NCI-H1092 treated with DMSO at 0.1 percent for 48 hours (cell line): Measurements from ENCODE around the gene KLHDC8A.
"Not testable (repeated sequence)": the region's sequence is repeated elsewhere in the genome, so short reads cannot be mapped to it uniquely, and the experiment has no call there.

Experiments
- DNase-seq: peaks from one replicate; lab custom pipeline; 2025; lab: John Stamatoyannopoulos, UW

Gene KLHDC8A

GRCh38 chr1:205318231-205318991, 38.3 kb downstream of the KLHDC8A start:
- DNase-seq: peak; percentile 99

- peak; percentile 99 for DNase-seq
These were observed 39.3 kb downstream of the KLHDC8A start for GRCh38 chr1:205317311-205317917.

DNA sequence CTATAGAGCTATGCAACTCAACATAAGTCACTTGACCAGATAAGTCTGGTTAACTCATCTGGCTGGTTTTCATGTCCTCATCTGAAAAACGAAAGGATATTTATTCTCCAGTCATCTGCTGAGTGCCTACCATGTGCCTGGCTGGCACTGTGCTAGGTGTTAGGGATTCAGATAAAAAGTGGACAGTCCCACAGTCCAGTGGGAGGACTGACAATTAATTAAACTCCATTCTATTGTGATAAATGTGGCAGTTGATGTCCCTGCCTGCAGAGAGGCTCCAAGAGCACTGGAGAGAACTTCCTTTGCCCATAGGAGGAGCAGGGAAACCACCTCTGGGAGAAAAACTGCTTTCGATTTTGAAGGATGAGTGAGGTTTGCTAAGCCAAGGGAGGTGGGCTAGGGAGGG, 40.6 kb downstream of the KLHDC8A start:
- peak; percentile 53 for DNase-seq

GRCh38 chr1:205315008-205315618, 41.6 kb downstream of the KLHDC8A start:
- DNase-seq: peak; percentile 54

- DNase-seq: peak; percentile 83
These were observed 43.0 kb downstream of the KLHDC8A start for GRCh38 chr1:205313563-205314308.

GRCh38 chr1:205312866-205313562, 43.7 kb downstream of the KLHDC8A start:
- no peak for DNase-seq

- DNase-seq: no peak
These were observed 45.6 kb downstream of the KLHDC8A start for GRCh38 chr1:205310976-205311704.

GRCh38 chr1:205309741-205310140, 47.0 kb downstream of the KLHDC8A start:
- DNase-seq: no peak

- no peak for DNase-seq
These were observed 49.7 kb downstream of the KLHDC8A start for GRCh38 chr1:205306929-205307566.

GRCh38 chr1:205304695-205305070, 52.0 kb downstream of the KLHDC8A start:
- DNase-seq: no peak

DNA sequence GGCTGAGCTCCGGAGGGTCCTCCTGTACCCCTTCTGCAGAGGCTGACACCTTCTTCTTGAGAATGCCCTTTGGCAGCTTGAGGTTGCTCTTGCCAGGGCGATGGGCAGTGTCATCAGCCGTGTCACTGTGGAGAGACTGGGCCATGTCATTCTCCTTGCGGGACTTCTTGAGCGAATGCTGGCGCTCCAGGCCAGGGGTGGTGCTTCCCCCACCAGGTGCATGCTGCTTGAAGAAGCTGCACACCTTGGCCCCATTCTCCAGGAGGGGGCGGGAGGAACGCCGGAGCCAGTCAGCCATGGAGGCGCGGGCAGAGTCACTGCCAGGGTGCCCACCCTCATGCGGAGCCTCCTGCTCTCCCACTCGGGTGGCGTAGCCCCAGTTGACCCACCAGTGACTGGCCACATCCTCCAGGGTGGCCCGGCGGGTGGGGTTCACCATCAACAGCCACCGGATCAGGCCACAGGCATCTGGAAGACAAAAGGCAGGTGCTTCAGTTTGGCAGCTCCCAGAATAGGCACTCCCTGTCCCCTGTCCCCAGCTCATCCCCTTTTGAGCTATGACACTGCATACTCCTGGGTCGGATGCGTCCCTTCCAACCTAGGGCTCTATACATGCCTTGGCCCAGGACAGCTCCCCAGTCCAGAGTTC, 52.6 kb downstream of the KLHDC8A start:
- DNase-seq: no peak

DNA sequence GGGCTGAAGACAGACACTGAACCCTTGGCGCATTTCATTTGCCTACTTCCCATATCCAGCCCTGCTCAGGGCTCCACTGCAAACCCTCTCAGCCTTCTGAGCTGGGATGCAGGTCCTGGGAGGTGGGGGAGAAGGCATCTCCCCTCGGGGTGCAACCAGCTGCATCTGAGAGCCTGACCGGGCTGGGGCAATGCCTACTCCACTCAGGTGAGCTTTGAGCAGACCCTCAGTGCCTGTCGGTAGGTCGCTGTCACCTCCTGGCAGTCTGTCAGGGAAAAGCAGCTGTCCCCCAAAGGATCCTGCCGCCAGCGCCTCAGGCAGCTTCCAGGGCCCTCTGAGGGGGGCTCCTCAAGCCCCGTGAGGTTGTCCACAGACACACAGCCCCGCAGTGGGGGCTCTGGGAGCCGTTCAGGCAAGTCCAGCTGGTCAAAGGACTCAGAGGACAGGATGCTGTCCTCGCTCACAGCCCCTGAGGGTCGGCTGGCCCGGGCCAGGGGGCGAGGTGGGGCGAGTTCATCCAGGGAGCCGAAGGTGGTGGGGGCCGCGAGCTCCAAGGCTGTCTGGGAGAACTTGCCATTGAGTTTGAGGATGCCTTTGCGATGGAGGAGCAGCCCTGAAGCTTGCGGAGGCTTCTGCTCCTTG, 53.4 kb downstream of the KLHDC8A start:
- no peak for DNase-seq

GRCh38 chr1:205301842-205302588, 54.7 kb downstream of the KLHDC8A start:
- DNase-seq: no peak

- DNase-seq: peak; percentile 60
These were observed 55.4 kb downstream of the KLHDC8A start for GRCh38 chr1:205301205-205301821.

DNA sequence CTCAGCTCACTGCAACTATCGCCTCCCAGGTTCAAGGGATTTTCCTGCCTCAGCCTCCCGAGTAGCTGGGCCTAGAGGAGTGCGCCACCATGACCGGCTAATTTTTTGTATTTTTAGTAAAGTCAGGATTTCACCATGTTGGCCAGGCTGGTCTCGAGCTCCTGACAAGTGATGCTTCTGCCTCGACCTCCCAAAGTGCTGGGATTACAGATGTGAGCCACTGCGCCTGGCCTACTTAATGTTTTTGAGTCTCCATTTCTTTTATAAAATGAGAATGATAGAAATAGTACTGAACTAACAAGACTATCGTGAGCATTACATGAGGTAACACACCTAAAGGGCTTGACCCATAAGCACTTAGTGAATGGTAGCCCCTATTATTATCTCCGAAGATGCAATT, 56.6 kb downstream of the KLHDC8A start:
- no peak for DNase-seq

DNA sequence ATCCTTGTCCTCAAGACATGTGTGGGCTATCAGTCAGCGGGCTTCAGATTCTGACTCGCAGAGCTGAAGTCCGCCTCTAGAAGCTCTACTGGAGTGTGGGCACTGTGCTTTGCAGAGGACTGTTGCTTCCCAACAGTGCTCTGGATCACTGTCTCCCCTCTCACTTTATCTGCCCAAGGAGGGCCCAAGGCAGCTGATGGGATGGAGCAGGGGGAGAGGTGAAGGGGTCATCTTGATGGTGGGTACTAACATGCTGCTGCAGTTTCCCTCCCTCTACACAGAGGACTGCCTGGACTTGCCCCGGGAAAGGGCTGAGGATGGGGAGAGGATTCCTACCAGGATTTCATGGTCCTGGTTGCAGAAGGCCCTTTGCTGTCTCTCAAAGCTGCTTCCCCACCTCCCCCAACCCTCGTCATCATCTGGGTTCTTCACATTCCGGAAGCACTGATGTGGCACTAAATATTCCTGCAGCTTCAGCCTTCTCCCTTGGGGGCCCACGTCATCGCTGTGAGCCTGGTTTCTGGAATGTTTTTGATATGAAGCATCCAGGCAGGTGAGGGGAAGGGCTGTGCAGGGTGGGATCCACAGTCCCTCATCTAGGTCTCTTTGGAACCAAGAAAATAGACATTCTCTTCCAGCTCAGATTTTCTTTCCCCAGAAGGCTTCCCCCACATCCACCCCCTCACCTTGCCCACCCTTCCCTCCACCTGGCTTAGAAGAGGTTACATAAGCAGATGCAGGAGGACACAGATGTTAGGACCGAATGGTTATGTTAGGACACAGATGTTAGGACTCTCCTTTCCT, 58.3 kb downstream of the KLHDC8A start:
- no peak for DNase-seq

GRCh38 chr1:205297546-205298177, 59.1 kb downstream of the KLHDC8A start:
- DNase-seq: not testable (repeated sequence)
